Right lobe of liver (tissue), 4 donors: ENCODE results near the gene H2AZ2.
"Not testable (repeated sequence)": the region's sequence is repeated elsewhere in the genome, so short reads cannot be mapped to it uniquely, and the experiment has no call there.

ENCODE experiments used
- POLR2A ChIP-seq: fragments of 450-650 bp; IDR thresholded peaks from one replicate; pipeline ENCODE4 v1.6.1; 2017; ENCODE audit warnings: antibody characterized with exemption, mild to moderate bottlenecking
- TF ChIP-seq, protein P1 (sequence below), 4 donors: fragments of 200-600 bp in 3 of 4; fragments of 450-650 bp in 1 of 4; IDR thresholded peaks; one replicate each; pipeline versions ENCODE4 v1.5.1 to v1.8.0; 2016 to 2022; ENCODE audit warnings: antibody characterized with exemption in 4 of 4, mild to moderate bottlenecking in 2 of 4
- donor health status: DM: no; HTN: no; CAD: no.
- donor health status: DM: no; HTN: no; CAD: no.
- donor health status: DM: no; HTN: yes; CAD: no.

DNA sequence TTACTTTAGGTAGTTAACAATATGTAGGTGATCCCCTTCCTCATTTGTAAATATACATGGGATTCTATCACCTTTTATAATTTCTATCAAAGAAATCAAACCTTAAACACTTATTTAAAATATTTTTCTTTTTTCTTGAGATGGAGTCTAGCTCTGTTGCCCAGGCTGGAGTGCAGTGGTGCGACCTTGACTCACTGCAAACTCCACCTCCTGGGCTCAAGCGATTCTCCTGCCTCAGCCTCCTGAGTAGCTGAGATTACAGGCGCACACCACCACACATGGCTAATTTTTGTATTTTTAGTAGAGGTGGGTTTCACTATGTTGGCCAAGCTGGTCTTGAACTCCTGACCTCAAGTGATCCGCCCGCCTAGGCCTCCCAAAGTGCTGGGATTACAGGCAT, 4.4 kb downstream of the H2AZ2 start:
- TF ChIP-seq, protein P1, sequence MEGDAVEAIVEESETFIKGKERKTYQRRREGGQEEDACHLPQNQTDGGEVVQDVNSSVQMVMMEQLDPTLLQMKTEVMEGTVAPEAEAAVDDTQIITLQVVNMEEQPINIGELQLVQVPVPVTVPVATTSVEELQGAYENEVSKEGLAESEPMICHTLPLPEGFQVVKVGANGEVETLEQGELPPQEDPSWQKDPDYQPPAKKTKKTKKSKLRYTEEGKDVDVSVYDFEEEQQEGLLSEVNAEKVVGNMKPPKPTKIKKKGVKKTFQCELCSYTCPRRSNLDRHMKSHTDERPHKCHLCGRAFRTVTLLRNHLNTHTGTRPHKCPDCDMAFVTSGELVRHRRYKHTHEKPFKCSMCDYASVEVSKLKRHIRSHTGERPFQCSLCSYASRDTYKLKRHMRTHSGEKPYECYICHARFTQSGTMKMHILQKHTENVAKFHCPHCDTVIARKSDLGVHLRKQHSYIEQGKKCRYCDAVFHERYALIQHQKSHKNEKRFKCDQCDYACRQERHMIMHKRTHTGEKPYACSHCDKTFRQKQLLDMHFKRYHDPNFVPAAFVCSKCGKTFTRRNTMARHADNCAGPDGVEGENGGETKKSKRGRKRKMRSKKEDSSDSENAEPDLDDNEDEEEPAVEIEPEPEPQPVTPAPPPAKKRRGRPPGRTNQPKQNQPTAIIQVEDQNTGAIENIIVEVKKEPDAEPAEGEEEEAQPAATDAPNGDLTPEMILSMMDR (IDR thresholded peaks at IDR 0.05), result not testable (repeated sequence)
- not testable (repeated sequence) for TF ChIP-seq POLR2A
